GM18508 (cell line): ENCODE data around the gene KCNQ1OT1.

Experiments
- ATAC-seq: cut with Tn5 transposase; IDR thresholded peaks from one replicate; pipeline ENCODE4 v1.9.1; 2021; ENCODE audit warnings: moderate number of reproducible peaks; ENCODE audit not compliant: insufficient read depth, unreplicated experiment

KCNQ1OT1 gene

DNA sequence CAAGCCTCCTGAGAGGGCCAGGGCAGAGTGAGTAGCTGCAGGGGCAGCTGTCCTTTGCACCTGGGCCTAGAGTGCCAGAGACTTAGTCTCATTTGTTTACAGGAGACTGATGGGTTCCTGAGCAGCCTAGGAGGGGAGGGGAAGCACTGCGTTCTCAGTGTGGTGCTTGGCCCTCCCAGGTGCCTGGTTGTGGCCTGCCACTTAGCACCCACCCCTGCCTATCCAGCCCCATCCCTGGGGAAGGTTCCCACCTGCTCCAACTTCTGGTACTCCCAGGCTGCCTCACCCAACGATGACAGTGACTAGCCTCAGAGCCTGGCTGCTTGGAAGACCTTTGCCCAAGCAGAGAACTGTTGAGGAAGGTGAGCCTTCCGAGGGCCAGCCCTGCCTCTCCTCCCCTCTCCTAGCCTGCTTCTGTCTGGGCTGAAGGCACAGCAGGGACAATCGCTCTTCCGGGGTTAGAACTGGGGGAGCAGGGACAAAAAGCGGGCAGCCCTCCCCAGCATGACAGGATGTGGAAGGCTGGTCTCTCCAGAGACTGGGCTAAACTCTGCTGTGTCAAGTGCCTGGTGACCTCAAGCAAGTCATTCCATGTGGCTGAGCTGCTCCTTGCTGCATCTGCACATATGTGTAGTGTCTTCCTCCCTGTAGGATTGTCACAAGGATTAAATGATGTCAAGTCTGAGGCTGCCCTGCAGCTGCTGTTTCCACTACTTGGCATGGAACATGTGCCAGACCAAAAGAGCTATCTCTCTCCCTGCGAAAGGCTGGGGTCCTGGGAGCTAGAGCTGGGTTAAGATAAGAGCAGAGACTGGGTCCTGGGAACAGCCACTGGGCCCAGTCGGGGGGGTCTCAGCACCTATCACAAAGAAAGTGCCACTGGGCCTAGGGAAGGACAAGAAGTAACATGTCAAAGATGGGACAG lies 9.9 kb downstream of the KCNQ1OT1 start:
- ATAC-seq, result no peak

DNA sequence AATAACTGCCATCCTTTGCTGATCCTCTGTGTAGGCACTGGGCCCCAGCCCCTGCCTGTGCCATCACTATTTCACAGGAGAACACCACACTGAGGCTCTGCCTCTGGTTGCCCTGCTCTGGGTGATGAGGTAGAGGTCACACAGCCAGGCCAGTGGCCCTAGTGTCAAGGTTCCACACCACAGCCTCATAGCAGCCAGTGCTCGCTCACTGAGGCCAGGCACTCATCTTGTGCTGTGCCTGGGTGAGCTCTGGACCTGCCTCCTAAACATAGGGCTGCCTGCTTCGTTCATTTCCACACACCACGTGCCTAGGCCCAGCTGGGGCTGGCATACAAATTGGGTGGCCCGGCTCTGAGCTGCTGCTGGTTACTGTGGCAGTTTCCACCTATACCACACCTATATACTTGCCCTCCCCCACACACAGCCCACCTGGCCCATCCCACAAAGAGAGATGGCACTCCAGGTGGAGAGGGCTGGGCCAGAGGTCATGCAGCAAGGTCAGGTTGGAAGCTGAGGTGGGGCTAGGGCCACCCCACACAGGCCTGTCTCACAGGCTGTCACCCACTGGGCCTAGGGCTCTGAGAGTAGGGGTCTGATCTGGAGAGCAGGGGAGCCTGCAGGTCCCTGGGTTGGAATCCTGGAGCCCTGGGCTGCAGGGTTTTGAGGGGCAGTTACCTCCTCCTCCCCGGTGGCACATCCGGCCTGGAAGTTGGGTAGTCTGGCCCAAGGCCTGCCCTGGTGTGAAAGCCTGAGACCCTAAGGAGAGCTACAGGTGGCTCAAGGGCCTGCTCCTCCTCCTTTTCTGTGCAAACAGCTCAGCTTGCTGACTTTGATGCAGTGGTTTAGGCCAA lies 11.2 kb downstream of the KCNQ1OT1 start:
- ATAC-seq, result no peak

GRCh38 chr11:2687782-2688191 lies 12.0 kb downstream of the KCNQ1OT1 start:
- ATAC-seq, result no peak

- ATAC-seq, result no peak
These were observed 12.6 kb downstream of the KCNQ1OT1 start for GRCh38 chr11:2687223-2687530.

DNA sequence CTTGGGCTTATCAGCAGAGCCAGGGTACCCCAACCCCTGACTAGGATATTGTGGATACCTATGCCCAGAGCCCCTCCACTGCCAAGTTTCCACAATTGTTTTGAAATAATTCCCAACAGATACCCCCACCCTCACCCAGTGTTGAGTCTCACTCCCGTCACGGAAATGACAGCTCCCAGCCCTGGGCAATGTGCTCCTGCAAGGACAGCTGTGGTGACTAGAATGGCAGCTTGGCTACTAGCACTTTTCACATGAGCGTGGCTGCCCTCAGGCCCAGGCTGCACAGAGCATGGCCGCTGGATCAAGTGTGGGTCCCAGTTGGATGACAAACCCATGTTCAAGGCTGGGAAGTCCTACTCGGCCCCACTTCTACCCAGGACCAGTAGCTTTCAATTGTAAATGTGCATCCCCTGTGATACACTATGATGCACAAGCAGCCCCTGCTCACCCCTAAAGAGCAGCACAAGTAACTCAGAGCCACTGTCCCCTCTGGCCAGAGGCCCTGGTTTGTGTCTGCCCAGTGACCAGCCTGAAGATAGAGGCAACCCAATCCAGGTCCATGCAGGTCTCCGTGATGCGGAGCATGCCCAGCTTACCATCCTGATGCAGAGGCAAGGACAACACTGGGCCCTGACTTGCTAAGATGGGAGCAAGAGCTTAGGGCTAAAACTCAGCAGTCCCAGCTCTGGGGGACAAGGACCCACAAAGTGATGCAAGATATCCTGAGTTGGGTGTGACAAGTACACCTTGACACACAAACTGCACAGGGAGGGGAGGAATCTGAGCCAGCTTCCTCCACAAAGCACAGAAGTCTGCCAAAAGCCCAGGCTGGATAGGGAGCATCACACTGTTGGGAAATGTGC lies 13.2 kb downstream of the KCNQ1OT1 start:
- no peak for ATAC-seq

- ATAC-seq, result no peak
These were observed 14.0 kb downstream of the KCNQ1OT1 start for GRCh38 chr11:2685566-2686359.

DNA sequence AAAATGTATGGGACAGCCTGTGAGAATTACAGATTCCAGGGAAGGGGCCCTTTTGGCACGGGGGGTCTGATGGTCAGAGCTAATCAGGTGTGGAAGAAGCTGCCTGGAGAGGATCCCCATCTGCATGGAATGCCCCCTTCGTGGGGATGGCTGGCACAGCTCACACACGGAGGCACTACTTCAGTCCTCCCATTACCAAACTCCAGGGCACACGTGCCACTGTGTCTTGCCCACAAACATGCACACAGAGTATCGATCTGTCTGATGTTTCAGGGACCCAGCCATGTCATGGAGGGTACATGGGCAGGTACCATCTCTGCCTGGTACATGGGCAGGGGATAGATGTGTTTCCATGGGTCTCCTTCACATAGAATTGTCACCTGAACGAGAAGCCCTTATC lies 14.7 kb downstream of the KCNQ1OT1 start:
- ATAC-seq, result no peak

- ATAC-seq, result no peak
These were observed 15.2 kb downstream of the KCNQ1OT1 start for GRCh38 chr11:2684581-2684980.

DNA sequence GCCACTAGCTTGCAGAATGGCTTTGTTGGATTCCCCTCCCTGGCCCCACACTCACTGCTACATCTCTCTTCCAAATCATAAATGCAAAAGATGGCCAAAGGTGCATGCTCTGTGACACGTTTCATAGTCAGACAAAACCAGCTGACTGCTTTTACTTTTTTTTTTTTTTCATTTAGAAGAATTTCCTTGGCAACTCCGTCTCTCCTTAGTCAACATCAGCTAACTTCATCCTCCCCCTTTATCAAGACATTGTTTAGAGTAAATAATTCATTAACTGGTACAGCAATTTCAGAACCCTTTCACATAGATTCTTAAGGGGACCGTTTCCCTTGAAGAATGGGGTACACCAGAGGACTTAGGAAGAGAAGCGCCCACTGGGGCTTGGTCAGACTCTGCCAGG lies 16.0 kb downstream of the KCNQ1OT1 start:
- no peak for ATAC-seq

DNA sequence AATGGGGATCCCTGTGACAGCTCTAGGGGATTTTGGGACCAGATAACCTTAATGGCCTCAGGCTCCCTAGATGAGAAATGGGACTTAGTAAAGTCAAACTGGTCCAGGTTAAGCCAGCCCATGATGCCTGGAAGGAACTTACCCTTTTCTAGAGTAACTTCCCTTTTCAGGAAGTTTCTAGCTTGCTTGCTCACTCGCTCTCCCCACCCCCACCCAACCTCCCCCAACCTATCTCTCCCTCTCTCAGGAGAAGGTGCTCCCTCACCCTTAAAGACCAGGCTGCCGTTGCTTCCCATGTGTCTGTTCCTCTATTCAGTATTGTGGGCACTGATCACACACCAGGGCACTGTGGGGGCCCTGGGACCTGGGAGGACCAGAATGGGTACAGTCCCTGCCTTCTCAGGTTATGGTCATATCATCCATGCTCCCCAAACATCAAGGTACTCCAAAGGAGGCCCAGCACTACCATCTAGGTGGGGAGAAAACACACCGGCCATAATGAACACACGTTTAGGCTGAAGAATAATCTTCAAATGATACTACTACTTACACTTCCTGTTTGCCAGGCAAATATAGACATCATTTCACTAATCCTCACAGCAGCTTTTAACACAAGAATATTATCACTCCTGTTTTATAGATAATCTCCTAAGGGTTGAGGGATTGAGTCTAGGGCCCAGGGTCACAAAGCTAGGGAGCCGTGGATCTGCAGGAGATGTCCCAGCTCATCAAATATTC lies 18.2 kb downstream of the KCNQ1OT1 start:
- ATAC-seq, result no peak

DNA sequence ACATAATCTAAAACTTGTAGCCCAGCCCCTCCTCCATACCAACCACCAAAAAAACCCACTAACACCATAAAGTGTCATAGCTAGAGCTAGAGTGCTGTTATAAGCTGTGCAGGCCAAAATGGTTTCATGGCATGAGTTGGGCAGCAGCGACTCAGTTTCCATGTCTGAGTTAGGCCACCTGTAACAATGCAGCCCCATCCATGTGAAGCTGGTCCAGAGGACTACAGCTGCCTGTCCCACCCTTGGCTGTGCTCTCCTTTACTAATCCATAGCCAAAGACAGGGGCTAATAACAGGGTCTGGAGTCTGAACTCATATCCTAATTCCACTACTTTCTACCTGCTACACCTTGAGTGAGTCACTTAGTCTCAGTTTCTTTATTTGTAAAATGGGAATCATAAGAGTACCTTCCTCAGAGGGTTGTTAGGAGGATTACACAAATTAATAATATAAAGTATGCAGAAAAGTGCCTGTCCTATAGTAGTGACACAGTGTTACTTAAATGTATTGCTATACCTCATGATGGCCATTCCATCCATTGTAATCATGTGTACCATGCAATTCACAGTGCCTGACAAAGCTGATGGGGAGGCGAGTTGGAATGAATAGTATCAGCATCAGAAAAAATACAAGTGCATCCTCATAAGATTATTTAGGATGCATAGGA lies 20.6 kb downstream of the KCNQ1OT1 start:
- no peak for ATAC-seq

GRCh38 chr11:2678396-2678795 lies 21.4 kb downstream of the KCNQ1OT1 start:
- ATAC-seq, result no peak

DNA sequence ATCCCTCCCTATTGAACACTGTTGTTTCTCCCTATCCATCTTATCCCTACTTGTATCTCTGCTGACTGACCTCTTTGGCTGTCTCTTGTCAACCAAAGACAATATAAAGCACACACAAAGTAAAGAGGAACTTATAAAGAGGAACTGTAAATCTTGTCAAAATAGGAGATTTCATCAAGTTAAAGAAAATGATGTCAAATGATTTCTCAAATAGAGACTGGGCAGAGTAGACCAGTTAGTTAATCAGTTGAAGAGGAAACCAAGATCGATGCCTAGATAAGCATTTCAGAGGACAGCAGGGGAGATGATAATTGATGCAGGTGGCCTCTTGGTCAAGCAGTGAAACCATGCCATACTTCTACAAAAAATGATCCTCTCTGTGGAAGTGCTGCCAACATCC lies 22.7 kb downstream of the KCNQ1OT1 start:
- ATAC-seq, result no peak

- ATAC-seq, result no peak
These were observed 24.3 kb downstream of the KCNQ1OT1 start for GRCh38 chr11:2675540-2675939.

DNA sequence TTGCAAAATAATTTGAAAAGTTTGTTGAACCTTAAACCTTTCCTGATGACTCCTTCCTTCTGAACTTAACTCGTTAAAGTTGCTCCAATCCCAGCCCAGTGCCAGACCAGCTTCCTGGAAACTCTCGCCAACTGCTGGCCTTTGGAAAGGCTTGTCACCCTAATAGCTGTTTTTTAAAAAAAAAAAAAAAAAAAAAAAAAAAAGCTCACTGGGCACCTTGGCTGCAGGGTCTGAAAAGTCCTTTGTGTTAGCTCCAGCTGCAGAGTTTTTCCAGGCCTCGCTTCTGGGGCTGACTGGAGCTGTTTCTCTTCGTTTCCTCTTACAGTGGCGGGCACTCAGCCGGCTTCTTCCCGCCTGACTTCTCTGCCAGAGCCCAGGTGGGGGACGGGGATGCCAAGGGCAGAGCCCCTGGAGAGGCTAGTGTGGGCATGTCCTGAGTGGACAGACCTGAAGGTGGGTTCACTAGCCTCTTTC lies 25.1 kb downstream of the KCNQ1OT1 start:
- ATAC-seq, result no peak

- ATAC-seq, result no peak
These were observed 25.8 kb downstream of the KCNQ1OT1 start for GRCh38 chr11:2673871-2674471.

DNA sequence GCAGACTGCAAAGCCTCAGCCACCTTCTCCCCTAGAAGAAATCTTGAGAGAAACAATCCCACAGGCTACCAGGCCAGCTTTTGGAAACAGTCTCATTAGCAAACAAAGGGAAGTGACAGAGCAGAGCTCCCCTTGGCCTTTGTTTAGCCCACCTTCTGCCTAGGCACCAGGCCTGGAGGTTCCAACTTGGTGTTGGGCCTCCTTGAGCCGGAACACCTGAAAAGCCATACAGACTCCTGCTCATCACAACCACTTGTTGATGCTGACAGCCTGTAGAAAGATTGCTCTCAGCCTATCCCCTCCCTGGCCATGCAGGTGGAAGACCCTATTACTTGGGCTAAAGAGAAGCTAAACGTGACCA lies 26.6 kb downstream of the KCNQ1OT1 start:
- ATAC-seq, result no peak

GRCh38 chr11:2672553-2673249 lies 27.1 kb downstream of the KCNQ1OT1 start:
- no peak for ATAC-seq
